ENCODE results near the gene HS3ST3A1.

The HS3ST3A1 gene

GRCh38 chr17:13601776-13602551 is at the start of gene HS3ST3A1:
TSS of gene HS3ST3A1 (minus strand) at chr17:13601929. CDS start at chr17:13601129, 800 bp downstream.
- DNase-seq, result no peak

GRCh38 chr17:13650096-13650675 is 48.5 kb upstream of the HS3ST3A1 start:
- DNase-seq, result no peak

GRCh38 chr17:13647543-13648021 is 45.9 kb upstream of the HS3ST3A1 start:
- DNase-seq, result no peak

GRCh38 chr17:13646969-13647542 is 45.3 kb upstream of the HS3ST3A1 start:
- no peak for DNase-seq

- DNase-seq, result no peak
Observed at GRCh38 chr17:13646411-13646810, 44.7 kb upstream of the HS3ST3A1 start.

- DNase-seq, result no peak
Observed at GRCh38 chr17:13643180-13643579, 41.5 kb upstream of the HS3ST3A1 start.

- DNase-seq, result no peak
Observed at GRCh38 chr17:13642188-13642587, 40.5 kb upstream of the HS3ST3A1 start.

GRCh38 chr17:13640551-13640950 is 38.8 kb upstream of the HS3ST3A1 start:
- no peak for DNase-seq

GRCh38 chr17:13638855-13639458 is 37.2 kb upstream of the HS3ST3A1 start:
- no peak for DNase-seq

- DNase-seq, result no peak
Observed at GRCh38 chr17:13636951-13637350, 35.2 kb upstream of the HS3ST3A1 start.

- no peak for DNase-seq
Observed at GRCh38 chr17:13635951-13636350, 34.2 kb upstream of the HS3ST3A1 start.

- no peak for DNase-seq
Observed at GRCh38 chr17:13634021-13634420, 32.3 kb upstream of the HS3ST3A1 start.

GRCh38 chr17:13631529-13631928 is 29.8 kb upstream of the HS3ST3A1 start:
- no peak for DNase-seq

GRCh38 chr17:13626703-13627102 is 25.0 kb upstream of the HS3ST3A1 start:
- DNase-seq, result no peak

GRCh38 chr17:13619462-13619861 is 17.7 kb upstream of the HS3ST3A1 start:
- no peak for DNase-seq

- no peak for DNase-seq
Observed at GRCh38 chr17:13616031-13616430, 14.3 kb upstream of the HS3ST3A1 start.

- DNase-seq, result no peak
Observed at GRCh38 chr17:13609941-13610340, 8.2 kb upstream of the HS3ST3A1 start.

- DNase-seq, result no peak
Observed at GRCh38 chr17:13601322-13601775, 380 bp downstream of the HS3ST3A1 start.

GRCh38 chr17:13600475-13601321 is 1.0 kb downstream of the HS3ST3A1 start:
- DNase-seq, result no peak

- no peak for DNase-seq
Observed at GRCh38 chr17:13599864-13600263, 1.9 kb downstream of the HS3ST3A1 start.

GRCh38 chr17:13599168-13599577 is 2.6 kb downstream of the HS3ST3A1 start:
- DNase-seq, result no peak

- no peak for DNase-seq
Observed at GRCh38 chr17:13598353-13599167, 3.2 kb downstream of the HS3ST3A1 start.

Data from NCI-H446 (cell line).